HL-60 (cell line): ENCODE data around the gene PER3.

Experiments used
- POLR2AphosphoS5 ChIP-seq: IDR thresholded peaks from 2 replicates; pipeline ENCODE4 v1.6.1; 2012; ENCODE audit warnings: low read depth
- SPI1 ChIP-seq: IDR thresholded peaks from 2 replicates; pipeline ENCODE4 v1.6.1; 2012; ENCODE audit warnings: low read depth, mild to moderate bottlenecking, borderline replicate concordance
- TF ChIP-seq, protein P1 (sequence below): IDR thresholded peaks from one replicate; pipeline ENCODE4 v1.5.1; 2011; ENCODE audit warnings: low read length, control low read depth, inconsistent platforms; ENCODE audit not compliant: insufficient read depth

DNA sequence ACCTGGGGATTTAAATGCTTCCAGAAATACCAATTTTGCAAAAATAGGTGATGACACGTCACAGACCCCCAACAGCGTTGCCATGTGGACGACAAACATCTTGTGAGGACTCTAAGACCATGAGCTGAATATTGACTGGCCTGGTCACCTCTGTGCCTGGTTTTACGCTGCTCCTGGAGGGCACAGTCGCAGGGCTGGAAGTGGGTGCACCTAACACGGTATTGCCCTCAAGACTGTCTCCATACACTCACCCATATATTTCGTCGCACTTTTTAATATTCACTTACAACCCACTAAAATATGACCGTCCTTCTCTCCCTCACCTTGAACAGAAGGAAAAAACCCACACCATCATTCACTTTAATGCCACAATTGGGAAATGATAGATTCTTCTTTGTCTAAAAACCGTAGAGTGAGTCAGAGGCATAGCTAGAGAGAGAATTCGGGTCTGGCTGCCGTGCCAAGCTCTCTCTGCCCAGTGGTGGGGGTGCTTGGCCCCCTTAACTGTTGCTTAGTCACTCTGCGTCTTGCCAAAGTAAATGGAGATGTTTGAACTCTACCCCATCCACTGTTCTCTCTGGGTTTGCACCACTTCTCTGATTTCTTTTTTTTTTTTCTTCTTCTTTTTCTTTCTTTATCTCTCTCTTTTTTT, 109.6 kb downstream of the PER3 start:
- TF ChIP-seq, protein P1, sequence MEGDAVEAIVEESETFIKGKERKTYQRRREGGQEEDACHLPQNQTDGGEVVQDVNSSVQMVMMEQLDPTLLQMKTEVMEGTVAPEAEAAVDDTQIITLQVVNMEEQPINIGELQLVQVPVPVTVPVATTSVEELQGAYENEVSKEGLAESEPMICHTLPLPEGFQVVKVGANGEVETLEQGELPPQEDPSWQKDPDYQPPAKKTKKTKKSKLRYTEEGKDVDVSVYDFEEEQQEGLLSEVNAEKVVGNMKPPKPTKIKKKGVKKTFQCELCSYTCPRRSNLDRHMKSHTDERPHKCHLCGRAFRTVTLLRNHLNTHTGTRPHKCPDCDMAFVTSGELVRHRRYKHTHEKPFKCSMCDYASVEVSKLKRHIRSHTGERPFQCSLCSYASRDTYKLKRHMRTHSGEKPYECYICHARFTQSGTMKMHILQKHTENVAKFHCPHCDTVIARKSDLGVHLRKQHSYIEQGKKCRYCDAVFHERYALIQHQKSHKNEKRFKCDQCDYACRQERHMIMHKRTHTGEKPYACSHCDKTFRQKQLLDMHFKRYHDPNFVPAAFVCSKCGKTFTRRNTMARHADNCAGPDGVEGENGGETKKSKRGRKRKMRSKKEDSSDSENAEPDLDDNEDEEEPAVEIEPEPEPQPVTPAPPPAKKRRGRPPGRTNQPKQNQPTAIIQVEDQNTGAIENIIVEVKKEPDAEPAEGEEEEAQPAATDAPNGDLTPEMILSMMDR: no peak
- TF ChIP-seq SPI1 (no peak), POLR2AphosphoS5 (no peak)
